Measurements from ENCODE around the gene XPR1.
"Not testable (repeated sequence)": the region's sequence is repeated elsewhere in the genome, so short reads cannot be mapped to it uniquely, and the experiment has no call there.

Gene XPR1

DNA sequence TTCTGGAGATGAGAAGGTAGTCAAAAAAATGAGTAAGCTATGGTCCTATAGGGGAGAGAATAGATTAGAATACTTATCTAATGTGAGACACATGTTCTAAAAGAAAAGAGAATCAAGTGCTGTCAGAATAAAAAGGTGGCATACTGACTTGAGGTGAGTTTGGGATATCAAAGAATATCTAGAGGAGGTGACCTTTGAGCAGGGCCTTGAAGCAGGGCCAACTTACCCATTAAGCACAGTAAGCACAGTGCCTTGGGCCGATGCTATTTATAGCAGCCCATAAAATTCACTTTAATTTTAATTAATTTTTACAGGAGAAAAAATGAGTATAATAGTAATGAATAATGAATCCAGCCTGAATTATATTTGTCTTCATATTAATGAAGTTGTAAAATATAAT lies 92.2 kb downstream of the XPR1 start:
- DNase-seq = no peak

DNA sequence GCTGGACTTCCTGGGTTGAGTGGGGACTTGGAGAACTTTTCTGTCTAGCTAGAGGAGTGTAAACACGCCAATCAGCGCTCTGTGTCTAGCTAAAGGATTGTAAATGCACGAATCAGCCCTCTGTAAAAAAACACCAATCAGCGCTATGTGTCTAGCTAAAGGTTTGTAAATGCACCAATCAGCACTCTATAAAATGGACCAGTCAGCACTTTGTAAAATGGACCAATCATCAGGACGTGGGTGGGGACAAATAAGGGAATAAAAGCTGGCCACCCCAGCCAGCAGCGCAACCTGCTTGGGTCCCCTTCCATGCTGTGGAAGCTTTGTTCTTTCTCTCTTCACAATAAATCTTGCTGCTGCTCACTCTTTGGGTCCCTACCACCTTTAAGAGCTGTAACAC lies 94.2 kb downstream of the XPR1 start:
- DNase-seq = not testable (repeated sequence)

DNA sequence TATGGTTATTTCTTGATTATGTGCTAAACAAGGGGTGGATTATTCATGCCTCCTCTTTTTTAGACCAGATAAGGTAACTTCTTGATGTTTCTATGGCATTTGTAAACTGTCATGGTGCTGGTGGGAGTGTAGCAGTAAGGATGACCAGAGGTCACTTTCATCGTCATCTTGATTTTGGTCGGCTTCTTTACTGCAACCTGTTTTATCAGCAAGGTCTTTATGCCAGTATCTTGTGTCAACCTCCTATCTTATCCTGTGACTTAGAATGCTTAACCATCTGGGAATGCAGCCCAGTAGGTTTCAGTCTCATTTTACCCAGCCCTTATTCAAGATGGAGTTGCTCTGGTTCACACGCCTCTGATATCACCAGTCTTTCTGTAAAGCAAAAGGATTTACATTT lies 95.9 kb downstream of the XPR1 start:
- DNase-seq = not testable (repeated sequence)

DNA sequence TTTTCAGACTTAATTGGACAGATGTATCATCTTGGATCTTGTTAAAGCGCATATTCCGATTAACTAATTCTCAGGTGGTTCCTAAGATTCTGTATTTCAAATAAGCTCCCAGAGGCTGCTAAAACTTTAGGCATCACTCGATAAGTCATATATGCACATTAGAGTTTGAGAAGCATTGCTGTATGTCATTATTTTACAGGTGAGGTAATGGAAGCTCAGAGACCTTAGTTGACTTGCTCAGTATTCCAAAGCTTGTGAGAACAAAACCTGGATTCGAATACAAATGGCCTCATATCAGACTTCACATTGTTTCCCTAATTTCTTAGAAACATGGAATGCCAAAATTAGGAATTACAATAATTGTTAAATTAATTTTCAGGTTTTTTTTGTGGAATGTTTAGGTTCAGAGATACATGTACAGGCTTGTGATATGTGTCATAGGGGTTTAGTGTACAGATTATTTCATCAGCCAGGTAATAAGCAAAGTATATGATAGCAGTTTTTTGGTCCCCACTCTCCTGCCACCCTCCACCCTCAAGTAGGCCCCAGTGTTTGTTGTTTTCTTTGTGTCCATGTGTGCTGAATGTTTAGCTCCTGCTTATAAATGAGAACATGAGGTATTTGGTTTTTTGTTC lies 96.8 kb downstream of the XPR1 start:
- DNase-seq = no peak

DNA sequence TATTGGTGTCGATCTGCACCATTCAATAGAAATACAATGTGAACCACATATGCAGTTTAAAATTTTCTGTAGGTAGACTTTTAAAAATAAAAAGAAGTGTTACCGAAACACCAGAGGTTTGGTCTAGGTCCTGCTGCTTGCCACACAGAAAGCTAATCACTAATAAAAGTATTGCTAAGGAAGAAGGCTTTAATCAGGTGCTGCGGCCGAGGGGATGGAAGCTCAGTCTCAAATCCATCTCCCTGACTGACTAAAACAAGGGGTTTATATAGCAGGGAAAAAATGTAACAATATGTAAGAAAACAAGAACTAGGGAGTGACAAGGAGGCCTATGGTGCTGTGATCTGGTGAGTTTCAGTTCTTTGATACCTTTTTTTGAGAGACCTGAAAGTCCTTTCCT lies 99.3 kb downstream of the XPR1 start:
- DNase-seq = no peak

DNA sequence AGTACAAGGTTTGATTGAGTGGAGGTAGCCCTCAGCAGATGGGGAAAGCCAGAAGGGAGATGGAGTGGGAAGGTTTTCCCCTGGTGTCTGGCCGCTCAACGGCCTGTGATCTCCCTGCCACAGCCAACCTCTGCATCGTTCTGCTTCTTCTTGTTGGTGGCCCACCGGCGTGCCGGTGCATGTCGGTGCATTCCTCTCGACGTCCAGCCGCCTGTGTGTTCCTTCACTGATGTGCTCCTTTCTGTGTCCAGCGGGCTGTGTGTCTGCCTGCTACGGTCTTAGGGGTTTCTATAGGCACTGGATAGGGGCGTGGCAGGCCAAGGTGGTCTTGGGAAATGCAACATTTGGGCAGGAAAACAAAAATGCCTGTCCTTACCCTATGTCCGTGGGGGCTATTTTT lies 101.0 kb downstream of the XPR1 start:
- no peak for DNase-seq

DNA sequence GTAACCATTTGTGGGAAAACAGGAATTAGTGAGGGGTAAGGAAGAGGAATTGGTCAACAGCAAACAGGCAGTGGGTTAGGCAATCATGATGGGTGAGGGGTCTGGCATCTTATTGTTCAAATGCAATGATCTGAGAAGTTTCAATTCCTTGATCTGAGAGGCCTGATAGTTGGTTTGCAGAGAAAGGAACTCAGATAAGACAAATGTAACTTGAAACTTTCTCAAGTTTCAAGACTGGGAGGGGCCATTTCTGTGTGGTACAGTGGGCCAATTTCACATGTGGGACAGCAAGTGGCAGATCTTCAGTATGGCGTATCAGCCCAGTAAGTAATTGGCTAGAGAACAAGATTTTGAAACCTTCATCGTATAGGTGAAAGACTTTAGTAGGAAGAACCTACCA lies 102.5 kb downstream of the XPR1 start:
- no peak for DNase-seq

DNA sequence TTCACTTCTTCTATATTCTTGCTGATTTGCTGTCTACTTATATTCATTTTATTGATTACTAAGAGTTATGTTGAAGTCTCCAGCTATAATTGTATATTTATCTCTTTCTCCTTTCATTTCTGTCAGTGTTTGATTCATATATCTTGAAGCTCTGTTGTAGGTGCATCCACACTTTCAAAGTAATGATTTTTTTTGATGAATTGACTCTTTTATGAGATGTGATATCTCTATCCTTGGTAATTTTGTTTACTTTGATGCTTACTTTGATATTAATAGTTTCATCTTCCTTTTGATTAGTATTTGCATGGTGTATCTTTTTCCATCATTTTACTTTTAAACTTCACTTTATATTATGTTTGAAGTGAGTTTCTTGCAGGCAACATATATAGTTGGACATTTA lies 110.8 kb downstream of the XPR1 start:
- no peak for DNase-seq

DNA sequence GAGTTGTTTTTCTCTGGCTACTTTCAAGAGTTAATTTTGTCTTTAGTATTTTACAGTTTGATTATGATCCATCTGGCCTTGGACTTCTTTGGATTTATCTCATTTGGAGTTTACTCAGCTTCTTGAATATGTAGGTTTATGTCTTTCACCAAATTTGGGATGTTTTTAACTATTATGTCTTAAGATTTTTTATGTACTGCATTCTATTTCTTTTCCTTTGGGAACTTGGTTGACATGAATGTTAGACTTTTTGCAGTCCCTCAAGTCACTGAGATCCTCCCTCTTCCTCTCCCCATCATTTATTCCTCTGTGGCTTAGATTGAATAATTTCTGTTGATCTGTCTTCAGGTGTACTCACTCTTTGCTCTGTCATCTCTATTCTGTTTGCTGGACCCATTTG lies 112.0 kb downstream of the XPR1 start:
- DNase-seq = no peak

DNA sequence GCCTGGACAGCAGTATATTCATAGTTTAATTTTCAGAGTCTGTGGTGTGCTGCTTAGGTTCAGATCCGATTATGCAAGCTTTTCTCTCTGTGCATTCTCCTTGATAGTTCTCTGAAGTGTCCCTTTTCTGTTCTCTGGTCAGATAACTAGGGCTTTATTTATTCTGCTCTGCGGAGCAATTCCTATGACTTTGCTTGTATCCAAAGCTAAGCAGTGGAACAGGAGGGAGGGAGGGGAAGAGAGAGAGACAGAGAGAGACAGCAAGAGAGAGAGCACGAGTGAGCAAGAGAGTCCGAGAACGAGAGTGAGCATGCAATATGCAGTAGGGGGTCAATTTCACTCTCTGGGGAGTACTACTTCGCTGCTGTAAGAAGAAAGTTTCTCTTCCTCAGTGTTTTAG lies 113.3 kb downstream of the XPR1 start:
- no peak for DNase-seq

DNA sequence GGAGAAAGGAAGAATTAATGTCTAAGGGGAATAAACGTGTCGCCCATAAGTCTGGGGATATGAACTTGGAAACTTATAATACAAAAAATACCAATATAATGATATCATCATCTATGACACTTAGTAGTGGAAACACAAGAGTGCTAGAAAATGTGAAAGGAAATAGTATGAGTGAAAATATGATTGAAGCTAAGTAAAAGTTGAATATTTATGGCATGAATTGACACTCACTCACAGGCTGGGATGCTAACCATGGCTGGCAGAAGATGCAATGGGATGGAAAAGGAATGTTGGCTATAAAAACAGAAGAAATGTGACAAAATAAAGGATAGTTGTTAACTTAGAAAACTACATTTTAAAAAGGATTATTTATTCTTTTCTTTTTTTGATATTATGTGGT lies 120.1 kb downstream of the XPR1 start:
- no peak for DNase-seq

DNA sequence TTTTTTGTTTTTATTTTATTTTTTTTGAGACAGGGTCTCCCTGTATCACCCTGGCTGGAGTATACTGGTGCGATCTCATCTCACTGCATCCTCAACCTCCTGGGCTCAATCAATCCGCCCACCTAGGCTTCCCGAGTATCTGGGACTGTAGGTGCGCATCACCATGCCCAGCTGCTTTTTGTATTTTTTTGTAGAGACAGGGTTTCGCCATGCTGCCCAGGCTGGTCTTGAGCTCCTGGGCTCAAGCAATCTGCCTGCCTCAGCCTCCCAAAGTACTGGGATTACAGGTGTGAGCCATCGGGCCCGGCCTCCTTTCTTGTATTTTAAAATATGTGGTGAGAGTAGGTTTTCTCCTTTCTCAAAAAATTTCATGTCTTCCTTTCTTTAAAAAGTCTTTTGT lies 122.6 kb downstream of the XPR1 start:
- no peak for DNase-seq

DNA sequence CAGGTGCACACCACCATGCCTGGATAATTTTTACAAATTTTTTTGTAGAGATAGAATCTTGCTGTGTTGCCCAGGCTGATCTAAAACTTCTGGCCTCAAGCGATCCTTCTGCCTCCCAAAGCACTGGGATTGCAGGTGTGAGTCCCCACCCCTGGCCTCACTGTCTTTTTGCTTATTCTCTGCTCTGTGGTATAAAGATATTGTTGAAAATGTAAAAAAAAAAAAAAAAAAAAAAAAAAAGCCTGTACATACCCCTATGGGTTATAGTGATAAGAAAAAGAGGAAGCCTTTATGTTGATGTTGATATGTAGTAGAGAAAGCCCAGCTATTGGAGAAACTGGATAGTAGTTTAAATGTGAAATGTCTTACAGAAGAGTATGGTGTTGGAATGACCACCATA lies 125.8 kb downstream of the XPR1 start:
- no peak for DNase-seq

DNA sequence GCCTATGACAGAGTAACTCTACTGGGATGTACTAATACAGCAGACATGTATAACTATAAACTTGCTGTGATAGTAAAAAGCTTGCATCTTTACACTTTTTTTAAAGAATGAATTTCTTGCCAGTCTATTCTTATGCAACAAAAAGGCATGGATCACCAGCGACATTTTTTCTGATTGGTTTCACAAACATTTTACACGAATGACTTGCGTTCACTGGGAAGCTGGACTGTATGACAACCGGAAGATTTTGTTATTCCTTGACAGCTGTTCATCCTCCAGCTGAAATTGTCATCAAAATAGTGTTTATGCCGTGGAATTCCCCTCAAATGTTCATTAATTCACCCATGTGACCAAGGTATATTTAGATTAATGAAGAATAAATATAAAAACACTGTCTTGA lies 131.0 kb downstream of the XPR1 start:
- no peak for DNase-seq

DNA sequence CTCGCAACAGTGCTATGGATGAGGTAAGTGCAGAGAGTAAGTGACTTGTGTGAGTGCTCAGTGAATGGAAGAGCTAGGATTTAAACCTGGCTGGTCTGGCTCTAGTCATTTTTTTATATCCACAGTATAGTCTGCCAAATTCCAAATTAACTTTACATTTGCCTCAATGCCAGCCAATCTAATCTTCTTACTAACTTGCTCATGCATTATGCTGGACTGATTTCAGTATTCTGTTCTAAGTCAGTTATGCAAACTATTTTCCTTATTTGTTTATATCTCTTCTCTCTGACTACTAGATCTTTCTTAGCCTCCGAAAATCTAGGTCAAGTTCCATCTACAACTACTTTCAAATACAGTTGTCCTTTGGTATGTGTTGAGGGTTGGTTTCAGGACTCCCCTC lies 133.3 kb downstream of the XPR1 start:
- no peak for DNase-seq

DNA sequence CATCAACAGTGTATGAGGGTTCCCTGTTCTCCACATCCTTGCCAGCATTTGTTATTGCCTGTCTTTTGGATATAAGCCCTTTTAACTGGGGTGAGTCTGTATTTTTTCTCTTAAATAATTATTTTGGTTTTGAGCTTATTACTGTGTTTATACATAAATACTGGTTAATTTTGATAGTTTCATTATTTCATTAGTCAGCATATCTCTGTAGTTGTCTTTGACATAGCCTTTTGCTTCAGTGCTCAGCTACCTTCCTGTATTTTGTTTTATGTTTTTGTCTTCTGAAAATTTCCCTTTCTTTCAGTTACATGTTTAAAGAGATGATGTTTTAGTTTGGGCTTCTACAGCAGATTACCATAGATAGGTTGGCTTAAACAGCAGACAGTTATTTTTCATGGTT lies 138.1 kb downstream of the XPR1 start:
- DNase-seq = no peak

DNA sequence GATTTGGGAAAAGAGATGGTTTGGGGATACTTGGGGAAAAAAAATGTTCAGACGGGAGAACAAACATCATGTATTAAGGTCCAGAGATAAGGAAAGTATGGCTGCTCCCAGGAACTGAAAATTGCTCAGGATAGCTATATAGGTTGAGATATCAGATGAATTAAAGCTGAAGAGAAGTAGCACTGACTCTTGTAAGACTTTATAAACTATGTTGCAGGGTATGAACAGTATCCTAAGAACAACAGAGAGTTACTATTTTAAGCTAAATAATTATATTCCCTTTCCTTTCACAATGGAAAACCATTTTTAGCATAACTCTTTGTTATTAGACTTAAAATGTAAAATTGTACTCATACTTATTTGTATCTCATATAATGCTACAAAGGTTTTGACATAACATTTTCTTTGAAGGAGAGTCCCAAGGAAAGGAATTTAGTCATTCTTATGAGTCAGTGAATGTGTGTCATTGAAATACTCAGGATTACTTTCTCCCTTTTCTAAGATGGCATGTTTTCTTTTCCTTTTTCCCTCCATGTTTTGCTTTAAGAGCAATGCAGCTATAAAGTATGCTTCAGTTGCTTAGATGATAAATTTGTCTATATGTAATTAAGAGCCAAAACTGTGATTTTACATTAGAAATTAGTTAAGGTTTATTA lies 141.5 kb downstream of the XPR1 start:
- no peak for DNase-seq

DNA sequence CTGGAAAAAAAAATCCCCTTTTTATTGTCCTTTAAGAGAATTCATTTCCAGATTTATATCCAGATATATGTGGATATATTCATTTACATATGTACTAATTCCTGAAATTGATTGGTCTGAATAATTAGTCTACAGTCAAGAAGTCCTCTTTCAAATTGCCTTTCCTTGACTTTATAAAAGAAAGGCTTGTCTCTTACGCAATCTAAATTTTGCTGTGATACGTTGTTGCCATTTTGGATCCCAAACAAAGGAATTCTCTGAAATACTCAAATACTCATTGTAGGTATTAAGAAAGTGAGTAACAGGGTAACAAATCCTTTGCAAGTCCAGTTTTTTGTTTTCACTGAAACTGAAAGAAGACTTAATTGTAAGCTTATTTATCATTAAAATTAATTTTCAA lies 144.0 kb downstream of the XPR1 start:
- DNase-seq = no peak

DNA sequence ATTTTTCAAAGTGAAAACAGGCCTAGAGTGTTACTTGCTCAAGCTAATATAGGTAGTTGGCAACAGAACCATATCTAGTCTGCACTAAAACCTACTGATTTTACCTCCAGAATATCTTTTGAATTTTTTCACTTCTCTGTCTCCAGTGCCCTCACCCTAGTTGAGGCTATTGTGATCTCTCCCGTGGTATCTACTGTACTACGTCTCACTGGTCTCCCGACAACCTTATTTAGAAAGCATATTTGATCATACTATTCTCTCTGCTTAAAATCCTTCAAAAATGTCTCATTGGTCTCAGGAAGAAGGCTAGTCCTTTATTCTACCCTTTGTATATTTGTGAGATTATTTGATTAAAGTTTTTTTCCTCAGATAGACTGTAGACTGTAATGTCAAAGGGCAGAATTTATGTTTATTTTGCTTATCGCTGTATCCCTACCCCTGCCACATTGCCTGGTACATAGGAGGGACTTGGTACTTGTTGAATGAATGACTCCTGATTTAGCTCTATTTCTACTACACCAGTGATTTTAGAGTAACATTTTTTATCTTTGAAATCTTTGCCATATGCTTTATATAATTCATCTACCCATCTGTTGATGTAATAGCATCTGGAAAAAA lies 145.4 kb downstream of the XPR1 start:
- no peak for DNase-seq

DNA sequence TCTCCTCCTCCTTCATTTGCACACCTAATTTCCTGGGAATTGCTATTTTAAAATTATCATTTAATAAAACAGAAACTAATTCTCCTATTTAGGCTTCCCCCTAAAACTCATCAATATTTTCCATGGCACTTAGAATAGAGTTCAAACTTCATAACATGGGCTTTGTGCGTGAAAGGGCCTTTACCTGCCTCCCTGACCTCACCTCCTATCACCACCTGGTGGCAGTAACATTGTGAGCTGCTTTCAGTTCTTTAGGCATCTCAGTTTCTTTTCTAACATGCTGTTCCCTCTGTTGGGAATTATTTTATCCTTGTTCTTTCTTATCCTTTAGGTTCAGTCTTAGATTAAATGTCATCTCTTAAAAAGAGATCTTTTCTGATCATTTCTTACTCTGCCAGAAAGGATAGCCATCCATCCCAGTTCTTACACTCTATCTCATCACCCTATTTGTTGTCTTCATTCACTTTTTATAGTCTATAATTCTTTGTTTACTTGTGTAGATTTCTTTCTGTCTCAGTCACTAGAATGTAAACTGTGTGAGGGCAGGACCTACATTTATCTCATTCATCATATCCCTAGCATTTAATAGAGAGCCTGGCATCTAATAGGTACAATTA lies 147.1 kb downstream of the XPR1 start:
- no peak for DNase-seq

DNA sequence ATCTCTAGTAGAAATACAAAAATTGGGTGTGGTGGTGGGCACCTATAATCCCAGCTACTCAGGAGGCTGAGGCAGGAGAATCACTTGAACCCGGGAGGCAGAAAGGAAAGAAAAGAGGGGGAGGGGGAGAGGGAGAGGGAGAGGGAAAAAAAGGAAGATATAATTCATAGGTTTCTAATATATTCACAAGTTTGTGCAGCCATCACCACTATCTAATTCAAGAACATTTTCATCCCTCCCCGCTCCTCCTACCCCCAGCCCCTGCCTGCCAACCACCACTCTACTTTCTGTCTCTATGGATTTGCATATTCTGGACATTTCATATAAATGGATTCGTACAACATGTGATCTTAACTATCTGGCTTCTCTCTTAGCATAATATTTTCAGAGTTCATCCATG lies 147.8 kb downstream of the XPR1 start:
- DNase-seq = no peak

DNA sequence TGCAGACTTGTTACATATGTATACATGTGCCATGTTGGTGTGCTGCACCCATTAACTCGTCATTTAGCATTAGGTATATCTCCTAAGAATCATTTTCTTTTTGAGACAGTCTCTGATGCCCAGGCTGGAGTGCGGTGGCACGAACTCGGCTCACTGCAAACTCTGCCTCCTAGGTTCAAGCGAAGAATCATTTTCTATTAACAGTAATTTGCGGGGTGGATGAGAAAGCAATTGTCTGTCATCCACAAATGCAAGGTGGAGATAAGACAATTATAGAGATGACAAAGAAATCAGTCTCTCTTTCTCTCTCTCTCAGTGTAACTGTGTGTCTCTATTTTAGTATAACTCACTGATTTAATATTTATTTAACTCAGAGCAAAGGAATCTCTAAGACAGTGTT lies 149.9 kb downstream of the XPR1 start:
- DNase-seq = no peak

DNA sequence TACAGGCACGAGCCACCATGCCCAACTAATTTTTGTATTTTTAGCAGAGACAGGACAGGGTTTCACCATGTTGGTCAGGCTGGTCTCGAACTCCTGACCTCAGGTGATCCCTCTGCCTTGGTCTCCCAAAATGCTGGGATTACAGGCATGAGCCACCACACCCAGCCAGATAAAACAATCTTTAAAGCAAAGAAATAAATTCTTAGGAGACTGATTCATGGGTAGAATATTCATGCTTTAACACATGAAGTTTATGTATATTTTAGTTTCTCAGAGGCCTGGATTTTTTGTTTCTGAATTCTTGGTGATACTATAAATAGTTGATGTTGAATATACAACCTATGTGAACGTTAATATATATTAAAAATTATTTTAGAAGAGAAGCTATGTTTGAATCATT lies 153.5 kb downstream of the XPR1 start:
- DNase-seq = no peak

DNA sequence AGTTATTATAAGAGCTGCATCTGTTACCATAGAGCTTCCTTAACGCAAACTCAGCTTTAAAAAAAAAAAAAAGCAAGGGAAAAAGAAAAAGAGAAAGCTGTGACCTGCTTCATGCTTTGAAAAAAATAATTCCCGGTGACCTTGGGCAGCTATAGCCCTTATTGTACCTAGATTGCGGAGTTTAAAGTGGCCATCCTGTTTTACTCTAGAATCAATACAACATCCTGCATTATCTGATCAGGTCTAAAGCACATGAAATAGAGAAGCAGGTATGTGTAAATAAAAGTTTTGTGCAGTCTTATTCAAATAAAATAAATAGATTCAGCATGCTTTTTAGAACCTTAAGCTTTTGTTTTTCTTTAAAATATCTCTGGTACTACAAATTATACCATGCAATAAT lies 154.1 kb downstream of the XPR1 start:
- DNase-seq = no peak
